K562 (cell line): ENCODE results near the gene CUX1. TPM values are rescaled to one million over a fixed set of nuclear protein-coding genes. Genes with fewer than 3 reads are reported as not detected.

Experiments
- CSDE1 ChIP-seq, 2 experiments: fragments of 450-650 bp; IDR thresholded peaks; 2 replicates each; pipeline ENCODE4 v1.6.1; 2016; ENCODE audit warnings: mild to moderate bottlenecking in 1 of 2
- EWSR1 ChIP-seq: fragments of 450-650 bp; IDR thresholded peaks from 2 replicates; pipeline ENCODE4 v1.6.1; 2018; ENCODE audit warnings: borderline replicate concordance, mild to moderate bottlenecking, low read depth, moderate library complexity; ENCODE audit not compliant: partially characterized antibody
- KLF1 ChIP-seq: fragments of 450-650 bp; IDR thresholded peaks from 2 replicates; pipeline ENCODE4 v1.6.1; 2016; ENCODE audit warnings: missing genetic modification characterization, missing compliant biosample characterization
- L3MBTL2 ChIP-seq: fragments of 450-650 bp; IDR thresholded peaks from 2 replicates; pipeline ENCODE4 v1.6.1; 2016; ENCODE audit warnings: mild to moderate bottlenecking, moderate library complexity
- LARP7 ChIP-seq: fragments of 450-650 bp; IDR thresholded peaks from 2 replicates; pipeline ENCODE4 v1.6.1; 2016
- MTA1 ChIP-seq: fragments of 450-650 bp; IDR thresholded peaks from 2 replicates; pipeline ENCODE4 v1.6.1; 2017; ENCODE audit warnings: borderline replicate concordance
- PTRF ChIP-seq: fragments of 450-650 bp; IDR thresholded peaks from 2 replicates; pipeline ENCODE4 v1.6.1; 2016; ENCODE audit warnings: mild to moderate bottlenecking, missing genetic modification characterization, missing compliant biosample characterization
- SRSF1 ChIP-seq: fragments of 200-400 bp; formaldehyde crosslinking; IDR thresholded peaks from 2 replicates; pipeline ENCODE4 v1.6.1; 2017; ENCODE audit warnings: mild to moderate bottlenecking, low read depth, low read length, moderate library complexity
- TRIM28 ChIP-seq: fragments of 450-650 bp; IDR thresholded peaks from 2 replicates; pipeline ENCODE4 v1.6.1; 2017
- ZFP36 ChIP-seq: fragments of 150-350 bp; IDR thresholded peaks from 2 replicates; pipeline ENCODE4 v1.6.1; 2018; ENCODE audit warnings: low read length, low read depth; ENCODE audit not compliant: partially characterized antibody
- polyA plus RNA-seq, 8 experiments: library from polyadenylated mRNA; depleted of rRNA in 4 of 8; stranded (reverse) in 5 of 8; unstranded in 3 of 8; fragments of >200 nt; fragmentation: Nextera tagmentation in 2 of 8; fragmentation: Illumina TruSeq in 1 of 8; extraction: Ambion mirVana in 2 of 8; extraction: Trizol in 1 of 8; gene quantifications; 2 replicates each; pipeline versions ENCODE4 v1.2.1 to v1.2.3, GENCODE V29; 2011 to 2014; ENCODE audit warnings: inconsistent platforms in 1 of 8, missing spikeins in 1 of 8
- total RNA-seq, 7 experiments: library from RNA; depleted of rRNA in 6 of 7; stranded (reverse); fragments of >200 nt in 6 of 7; fragmentation: Illumina TruSeq in 2 of 7; extraction: Trizol in 2 of 7; gene quantifications; 2 replicates each; pipeline versions ENCODE4 v1.2.1 to v1.2.3, GENCODE V29; 2011 to 2021; ENCODE audit warnings: low replicate concordance in 1 of 7
- TF ChIP-seq, protein P1 (sequence below): fragments of 250-450 bp; sonication (Bioruptor Pico); IDR thresholded peaks from 2 replicates; pipeline ENCODE4 v1.4.0; 2020; ENCODE audit warnings: borderline replicate concordance
- TF ChIP-seq, protein P2 (sequence below): fragments of 450-650 bp; IDR thresholded peaks from 2 replicates; pipeline ENCODE4 v1.7.1; 2018; ENCODE audit warnings: mild to moderate bottlenecking, low read depth; ENCODE audit not compliant: partially characterized antibody
- TF ChIP-seq, protein P3 (sequence below): fragments of 250-450 bp; sonication (Bioruptor Pico); IDR thresholded peaks from 2 replicates; pipeline ENCODE4 v1.4.0; 2020; ENCODE audit warnings: mild to moderate bottlenecking, moderate library complexity, borderline replicate concordance
- TF ChIP-seq, protein P4 (sequence below): sonication (generic); formaldehyde crosslinking; IDR thresholded peaks from 2 replicates; pipeline ENCODE4 v1.8.1; 2023; ENCODE audit warnings: missing genetic modification reagents, mild to moderate bottlenecking, borderline replicate concordance
- TF ChIP-seq, protein P5 (sequence below): fragments of 250-450 bp; sonication (Bioruptor Pico); IDR thresholded peaks from 2 replicates; pipeline ENCODE4 v1.8.0; 2022; ENCODE audit warnings: moderate library complexity, mild to moderate bottlenecking, inconsistent platforms

CUX1 gene
- total and polyA plus RNA-seq, 9 of the 15 experiments (the other 6 are each of a cell fraction or from before 2014, with no cell fraction given) = 3.6 to 55.3 (median 25.2) TPM

DNA sequence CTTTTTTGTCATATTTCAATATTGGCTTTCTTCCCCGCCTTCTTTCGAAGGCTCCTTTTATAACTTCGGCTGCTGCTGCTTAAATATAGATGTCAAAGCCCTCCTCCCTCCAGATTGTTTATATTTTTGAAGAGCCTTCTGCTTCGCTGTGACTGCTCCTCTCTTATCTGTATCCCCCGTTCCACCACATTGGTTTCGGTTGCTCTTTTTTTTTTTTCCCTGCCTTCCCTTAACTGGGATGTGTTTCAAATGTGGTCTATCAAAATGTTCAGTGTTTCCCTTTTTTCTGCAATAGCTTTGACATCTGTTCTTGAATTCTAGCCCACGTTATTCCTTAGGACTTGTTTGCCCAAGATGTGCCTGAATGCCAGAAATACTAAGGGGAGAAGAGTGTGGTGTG, 96.4 kb downstream of the CUX1 start (continued):
- TF ChIP-seq, protein P1, sequence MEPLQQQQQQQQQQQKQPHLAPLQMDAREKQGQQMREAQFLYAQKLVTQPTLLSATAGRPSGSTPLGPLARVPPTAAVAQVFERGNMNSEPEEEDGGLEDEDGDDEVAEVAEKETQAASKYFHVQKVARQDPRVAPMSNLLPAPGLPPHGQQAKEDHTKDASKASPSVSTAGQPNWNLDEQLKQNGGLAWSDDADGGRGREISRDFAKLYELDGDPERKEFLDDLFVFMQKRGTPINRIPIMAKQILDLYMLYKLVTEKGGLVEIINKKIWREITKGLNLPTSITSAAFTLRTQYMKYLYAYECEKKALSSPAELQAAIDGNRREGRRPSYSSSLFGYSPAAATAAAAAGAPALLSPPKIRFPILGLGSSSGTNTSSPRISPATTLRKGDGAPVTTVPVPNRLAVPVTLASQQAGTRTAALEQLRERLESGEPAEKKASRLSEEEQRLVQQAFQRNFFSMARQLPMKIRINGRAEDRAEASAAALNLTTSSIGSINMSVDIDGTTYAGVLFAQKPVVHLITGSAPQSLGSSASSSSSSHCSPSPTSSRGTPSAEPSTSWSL (CRISPR knock-in tag) = no peak
- TF ChIP-seq KLF1 (no peak), LARP7 (no peak), PTRF (tag) (no peak), ZFP36 (no peak), MTA1 (peak; percentile 88), L3MBTL2 (peak; percentile 41; the same call in 1 of the 2 replicates), CSDE1 (IDR thresholded peaks at IDR 0.05) (no peak), TRIM28 (peak; percentile 57; the same call in 1 of the 2 replicates), SRSF1 (no peak), EWSR1 (no peak)
- TF ChIP-seq, protein P2, sequence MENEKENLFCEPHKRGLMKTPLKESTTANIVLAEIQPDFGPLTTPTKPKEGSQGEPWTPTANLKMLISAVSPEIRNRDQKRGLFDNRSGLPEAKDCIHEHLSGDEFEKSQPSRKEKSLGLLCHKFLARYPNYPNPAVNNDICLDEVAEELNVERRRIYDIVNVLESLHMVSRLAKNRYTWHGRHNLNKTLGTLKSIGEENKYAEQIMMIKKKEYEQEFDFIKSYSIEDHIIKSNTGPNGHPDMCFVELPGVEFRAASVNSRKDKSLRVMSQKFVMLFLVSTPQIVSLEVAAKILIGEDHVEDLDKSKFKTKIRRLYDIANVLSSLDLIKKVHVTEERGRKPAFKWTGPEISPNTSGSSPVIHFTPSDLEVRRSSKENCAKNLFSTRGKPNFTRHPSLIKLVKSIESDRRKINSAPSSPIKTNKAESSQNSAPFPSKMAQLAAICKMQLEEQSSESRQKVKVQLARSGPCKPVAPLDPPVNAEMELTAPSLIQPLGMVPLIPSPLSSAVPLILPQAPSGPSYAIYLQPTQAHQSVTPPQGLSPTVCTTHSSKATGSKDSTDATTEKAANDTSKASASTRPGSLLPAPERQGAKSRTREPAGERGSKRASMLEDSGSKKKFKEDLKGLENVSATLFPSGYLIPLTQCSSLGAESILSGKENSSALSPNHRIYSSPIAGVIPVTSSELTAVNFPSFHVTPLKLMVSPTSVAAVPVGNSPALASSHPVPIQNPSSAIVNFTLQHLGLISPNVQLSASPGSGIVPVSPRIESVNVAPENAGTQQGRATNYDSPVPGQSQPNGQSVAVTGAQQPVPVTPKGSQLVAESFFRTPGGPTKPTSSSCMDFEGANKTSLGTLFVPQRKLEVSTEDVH = no peak
- TF ChIP-seq, protein P3, sequence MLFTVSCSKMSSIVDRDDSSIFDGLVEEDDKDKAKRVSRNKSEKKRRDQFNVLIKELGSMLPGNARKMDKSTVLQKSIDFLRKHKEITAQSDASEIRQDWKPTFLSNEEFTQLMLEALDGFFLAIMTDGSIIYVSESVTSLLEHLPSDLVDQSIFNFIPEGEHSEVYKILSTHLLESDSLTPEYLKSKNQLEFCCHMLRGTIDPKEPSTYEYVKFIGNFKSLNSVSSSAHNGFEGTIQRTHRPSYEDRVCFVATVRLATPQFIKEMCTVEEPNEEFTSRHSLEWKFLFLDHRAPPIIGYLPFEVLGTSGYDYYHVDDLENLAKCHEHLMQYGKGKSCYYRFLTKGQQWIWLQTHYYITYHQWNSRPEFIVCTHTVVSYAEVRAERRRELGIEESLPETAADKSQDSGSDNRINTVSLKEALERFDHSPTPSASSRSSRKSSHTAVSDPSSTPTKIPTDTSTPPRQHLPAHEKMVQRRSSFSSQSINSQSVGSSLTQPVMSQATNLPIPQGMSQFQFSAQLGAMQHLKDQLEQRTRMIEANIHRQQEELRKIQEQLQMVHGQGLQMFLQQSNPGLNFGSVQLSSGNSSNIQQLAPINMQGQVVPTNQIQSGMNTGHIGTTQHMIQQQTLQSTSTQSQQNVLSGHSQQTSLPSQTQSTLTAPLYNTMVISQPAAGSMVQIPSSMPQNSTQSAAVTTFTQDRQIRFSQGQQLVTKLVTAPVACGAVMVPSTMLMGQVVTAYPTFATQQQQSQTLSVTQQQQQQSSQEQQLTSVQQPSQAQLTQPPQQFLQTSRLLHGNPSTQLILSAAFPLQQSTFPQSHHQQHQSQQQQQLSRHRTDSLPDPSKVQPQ (CRISPR knock-in tag) = no peak
- TF ChIP-seq, protein P4, sequence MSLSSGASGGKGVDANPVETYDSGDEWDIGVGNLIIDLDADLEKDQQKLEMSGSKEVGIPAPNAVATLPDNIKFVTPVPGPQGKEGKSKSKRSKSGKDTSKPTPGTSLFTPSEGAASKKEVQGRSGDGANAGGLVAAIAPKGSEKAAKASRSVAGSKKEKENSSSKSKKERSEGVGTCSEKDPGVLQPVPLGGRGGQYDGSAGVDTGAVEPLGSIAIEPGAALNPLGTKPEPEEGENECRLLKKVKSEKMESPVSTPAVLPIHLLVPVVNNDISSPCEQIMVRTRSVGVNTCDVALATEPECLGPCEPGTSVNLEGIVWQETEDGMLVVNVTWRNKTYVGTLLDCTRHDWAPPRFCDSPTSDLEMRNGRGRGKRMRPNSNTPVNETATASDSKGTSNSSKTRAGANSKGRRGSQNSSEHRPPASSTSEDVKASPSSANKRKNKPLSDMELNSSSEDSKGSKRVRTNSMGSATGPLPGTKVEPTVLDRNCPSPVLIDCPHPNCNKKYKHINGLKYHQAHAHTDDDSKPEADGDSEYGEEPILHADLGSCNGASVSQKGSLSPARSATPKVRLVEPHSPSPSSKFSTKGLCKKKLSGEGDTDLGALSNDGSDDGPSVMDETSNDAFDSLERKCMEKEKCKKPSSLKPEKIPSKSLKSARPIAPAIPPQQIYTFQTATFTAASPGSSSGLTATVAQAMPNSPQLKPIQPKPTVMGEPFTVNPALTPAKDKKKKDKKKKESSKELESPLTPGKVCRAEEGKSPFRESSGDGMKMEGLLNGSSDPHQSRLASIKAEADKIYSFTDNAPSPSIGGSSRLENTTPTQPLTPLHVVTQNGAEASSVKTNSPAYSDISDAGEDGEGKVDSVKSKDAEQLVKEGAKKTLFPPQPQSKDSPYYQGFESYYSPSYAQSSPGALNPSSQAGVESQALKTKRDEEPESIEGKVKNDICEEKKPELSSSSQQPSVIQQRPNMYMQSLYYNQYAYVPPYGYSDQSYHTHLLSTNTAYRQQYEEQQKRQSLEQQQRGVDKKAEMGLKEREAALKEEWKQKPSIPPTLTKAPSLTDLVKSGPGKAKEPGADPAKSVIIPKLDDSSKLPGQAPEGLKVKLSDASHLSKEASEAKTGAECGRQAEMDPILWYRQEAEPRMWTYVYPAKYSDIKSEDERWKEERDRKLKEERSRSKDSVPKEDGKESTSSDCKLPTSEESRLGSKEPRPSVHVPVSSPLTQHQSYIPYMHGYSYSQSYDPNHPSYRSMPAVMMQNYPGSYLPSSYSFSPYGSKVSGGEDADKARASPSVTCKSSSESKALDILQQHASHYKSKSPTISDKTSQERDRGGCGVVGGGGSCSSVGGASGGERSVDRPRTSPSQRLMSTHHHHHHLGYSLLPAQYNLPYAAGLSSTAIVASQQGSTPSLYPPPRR (CRISPR knock-in tag) = no peak
- TF ChIP-seq, protein P5, sequence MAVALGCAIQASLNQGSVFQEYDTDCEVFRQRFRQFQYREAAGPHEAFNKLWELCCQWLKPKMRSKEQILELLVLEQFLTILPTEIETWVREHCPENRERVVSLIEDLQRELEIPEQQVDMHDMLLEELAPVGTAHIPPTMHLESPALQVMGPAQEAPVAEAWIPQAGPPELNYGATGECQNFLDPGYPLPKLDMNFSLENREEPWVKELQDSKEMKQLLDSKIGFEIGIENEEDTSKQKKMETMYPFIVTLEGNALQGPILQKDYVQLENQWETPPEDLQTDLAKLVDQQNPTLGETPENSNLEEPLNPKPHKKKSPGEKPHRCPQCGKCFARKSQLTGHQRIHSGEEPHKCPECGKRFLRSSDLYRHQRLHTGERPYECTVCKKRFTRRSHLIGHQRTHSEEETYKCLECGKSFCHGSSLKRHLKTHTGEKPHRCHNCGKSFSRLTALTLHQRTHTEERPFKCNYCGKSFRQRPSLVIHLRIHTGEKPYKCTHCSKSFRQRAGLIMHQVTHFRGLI (CRISPR knock-in tag) = 0 out of 2 replicates have a peak, but pooled peaks have one; percentile 8
